ENCODE data around the gene CELSR1.

- TF ChIP-seq, protein P1, sequence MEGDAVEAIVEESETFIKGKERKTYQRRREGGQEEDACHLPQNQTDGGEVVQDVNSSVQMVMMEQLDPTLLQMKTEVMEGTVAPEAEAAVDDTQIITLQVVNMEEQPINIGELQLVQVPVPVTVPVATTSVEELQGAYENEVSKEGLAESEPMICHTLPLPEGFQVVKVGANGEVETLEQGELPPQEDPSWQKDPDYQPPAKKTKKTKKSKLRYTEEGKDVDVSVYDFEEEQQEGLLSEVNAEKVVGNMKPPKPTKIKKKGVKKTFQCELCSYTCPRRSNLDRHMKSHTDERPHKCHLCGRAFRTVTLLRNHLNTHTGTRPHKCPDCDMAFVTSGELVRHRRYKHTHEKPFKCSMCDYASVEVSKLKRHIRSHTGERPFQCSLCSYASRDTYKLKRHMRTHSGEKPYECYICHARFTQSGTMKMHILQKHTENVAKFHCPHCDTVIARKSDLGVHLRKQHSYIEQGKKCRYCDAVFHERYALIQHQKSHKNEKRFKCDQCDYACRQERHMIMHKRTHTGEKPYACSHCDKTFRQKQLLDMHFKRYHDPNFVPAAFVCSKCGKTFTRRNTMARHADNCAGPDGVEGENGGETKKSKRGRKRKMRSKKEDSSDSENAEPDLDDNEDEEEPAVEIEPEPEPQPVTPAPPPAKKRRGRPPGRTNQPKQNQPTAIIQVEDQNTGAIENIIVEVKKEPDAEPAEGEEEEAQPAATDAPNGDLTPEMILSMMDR (IDR thresholded peaks at IDR 0.05; ENCODE audit: low read depth, low read length, poor library complexity, severe bottlenecking) = no peak
- no peak for TF ChIP-seq EZH2phosphoT487 (IDR thresholded peaks at IDR 0.05; ENCODE audit: borderline replicate concordance, low read length)
Observed at GRCh38 chr22:46531581-46532175, 5.7 kb downstream of the CELSR1 start.

Measured in DOHH2 (cell line).